SU-DHL-6 (cell line): Measurements from ENCODE around the gene MYH11.

Experiments used
- CTCF ChIP-seq: fragments of 200-600 bp; sonication (generic); IDR thresholded peaks from one replicate; pipeline ENCODE4 v1.5.1; 2017; ENCODE audit warnings: antibody characterized with exemption, mild to moderate bottlenecking, low read length, moderate library complexity; ENCODE audit not compliant: insufficient read depth, poor library complexity, severe bottlenecking
- EZH2phosphoT487 ChIP-seq: fragments of 200-600 bp; sonication (generic), shearing (Covaris generic); conservative IDR thresholded peaks from 2 replicates; pipeline ENCODE4 v1.6.1; 2018; ENCODE audit warnings: mild to moderate bottlenecking, antibody characterized with exemption, low read length, moderate library complexity, mixed read lengths

DNA sequence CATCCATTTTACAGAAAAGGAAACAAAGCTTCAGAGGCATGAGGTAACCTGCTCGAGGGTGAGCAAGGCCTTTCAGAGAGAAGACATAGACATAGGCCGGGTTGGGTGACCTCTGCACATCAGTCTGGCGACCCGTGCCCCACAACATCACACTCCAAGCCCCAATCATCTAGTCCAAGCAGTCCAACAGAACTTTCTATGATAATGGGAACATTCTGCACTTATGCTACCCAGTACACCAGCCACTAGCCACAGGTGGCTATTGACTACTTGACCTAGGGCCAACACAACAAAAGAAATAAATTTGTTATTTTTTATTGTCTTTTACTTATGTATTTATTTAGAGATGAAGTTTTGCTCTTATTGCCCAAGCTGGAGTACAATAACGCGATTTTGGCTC is 20.8 kb downstream of the MYH11 start:
- TF ChIP-seq CTCF, result no peak
- TF ChIP-seq EZH2phosphoT487, result no peak
